NCI-H524 treated with DMSO at 0.1 percent for 48 hours (cell line): ENCODE measurements around the gene SELENOV.

Experiments used
- DNase-seq: peaks from one replicate; lab custom pipeline; 2025; lab: John Stamatoyannopoulos, UW

SELENOV gene

DNA sequence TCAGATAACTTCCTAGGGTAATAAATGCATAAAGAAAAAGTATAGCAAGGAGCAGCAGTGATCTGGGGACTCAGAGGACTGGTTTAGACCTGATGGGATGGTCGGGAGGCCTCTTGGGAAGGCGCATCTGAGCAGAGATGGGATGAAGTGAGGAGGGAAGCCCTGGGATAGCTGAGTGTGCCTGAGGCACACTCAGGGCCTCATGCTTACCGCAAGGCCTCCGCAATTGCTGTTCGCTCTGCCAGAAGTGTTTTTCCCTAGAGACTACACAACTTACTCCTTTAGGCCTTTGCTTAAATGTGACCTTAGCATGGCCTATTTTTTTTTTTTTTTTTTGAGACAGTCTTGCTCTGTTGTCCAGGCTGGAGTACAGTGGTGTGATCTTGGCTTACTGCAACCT, 20.3 kb upstream of the SELENOV start:
- no peak for DNase-seq

GRCh38 chr19:39496063-39496462, 18.9 kb upstream of the SELENOV start:
- DNase-seq: no peak

- peak; percentile 91 for DNase-seq
Observed at GRCh38 chr19:39497701-39497995, 17.3 kb upstream of the SELENOV start.

DNA sequence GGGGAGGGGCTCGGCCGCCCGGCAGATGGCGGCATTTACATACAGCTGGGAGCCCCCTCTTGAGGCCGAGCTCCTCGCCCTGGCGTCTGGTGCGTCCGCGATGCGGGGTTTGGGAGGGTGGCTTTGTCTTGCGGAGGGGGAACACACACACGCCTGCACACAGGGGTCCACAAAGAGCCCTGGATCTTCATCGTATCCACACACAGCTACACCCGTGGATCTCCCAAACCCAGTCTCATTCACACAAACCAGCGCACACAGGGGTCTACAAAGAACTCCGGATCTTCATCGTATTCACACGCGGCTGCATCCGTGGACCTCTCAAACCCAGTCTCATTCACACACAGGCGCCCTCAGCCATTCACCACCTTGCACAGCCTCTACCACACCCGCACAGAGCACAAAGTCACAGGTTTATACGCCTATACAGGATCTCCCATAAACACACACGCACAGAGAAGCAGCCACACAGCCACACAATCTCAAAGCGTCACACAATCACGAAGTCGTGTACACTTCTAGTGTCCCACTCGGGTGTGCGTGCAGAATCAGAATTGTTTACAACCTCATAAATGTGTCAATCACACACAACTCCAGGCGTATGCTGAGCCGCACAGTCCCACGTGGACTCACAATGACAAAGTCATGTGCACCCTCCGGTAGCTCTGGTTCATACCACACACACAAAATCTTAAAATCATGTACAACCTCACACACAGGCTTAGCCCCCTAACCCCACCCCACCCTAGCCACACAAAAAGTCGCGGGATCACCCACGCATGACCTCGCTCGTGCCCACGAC, 16.7 kb upstream of the SELENOV start:
- peak; percentile 53 for DNase-seq

DNA sequence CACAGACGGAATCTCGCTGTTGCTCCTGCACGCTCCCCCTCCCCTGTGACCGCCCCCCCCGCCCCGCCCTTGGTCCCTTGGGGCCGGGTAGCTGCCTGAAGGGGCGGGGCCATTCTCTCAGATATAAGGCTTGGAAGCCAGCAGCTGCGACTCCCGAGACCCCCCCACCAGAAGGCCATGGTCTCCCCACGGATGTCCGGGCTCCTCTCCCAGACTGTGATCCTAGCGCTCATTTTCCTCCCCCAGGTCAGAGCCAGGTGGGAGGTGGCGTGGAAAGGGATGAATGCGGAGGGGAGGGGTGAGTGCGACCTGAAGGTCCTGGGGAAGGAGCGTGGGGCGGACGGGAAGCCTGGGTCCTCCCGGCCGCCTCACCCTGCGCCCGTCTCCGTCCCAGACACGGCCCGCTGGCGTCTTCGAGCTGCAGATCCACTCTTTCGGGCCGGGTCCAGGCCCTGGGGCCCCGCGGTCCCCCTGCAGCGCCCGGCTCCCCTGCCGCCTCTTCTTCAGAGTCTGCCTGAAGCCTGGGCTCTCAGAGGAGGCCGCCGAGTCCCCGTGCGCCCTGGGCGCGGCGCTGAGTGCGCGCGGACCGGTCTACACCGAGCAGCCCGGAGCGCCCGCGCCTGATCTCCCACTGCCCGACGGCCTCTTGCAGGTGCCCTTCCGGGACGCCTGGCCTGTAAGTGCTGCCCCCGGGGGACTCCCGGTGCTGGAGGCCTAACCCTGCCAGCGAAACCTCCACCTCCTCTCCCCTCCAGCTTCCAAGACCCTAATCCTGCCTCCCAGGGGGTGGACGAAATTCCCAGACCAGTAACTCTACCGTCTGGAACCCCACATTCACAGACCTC, 15.9 kb upstream of the SELENOV start, which contains the start of gene DLL3:
Gene DLL3, plus strand, starts transcription at position 150 of the 845 bp plus-strand sequence. Its CDS starts 28 bp downstream, at position 178.
- DNase-seq: peak; percentile 31

DNA sequence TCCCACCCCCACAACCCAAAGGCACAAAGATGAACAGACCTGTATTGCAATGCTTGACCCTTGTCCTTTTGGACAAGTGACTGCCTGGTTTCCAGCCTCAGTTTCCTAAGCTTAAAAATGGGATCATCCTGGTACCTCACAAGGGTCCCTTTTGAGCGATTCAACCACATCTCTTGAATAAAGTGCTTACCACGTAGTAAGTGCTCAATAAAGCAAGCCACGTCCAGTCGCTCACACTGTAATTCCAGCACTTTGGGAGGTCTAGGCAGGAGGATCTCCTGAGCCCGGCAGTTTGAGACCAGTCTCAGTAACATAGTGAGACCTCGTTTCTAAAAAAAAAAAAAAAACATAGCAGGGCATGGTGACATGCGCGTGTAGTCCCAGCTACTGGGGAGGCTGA, 15.0 kb upstream of the SELENOV start:
- no peak for DNase-seq

GRCh38 chr19:39500543-39500942, 14.4 kb upstream of the SELENOV start:
- no peak for DNase-seq

DNA sequence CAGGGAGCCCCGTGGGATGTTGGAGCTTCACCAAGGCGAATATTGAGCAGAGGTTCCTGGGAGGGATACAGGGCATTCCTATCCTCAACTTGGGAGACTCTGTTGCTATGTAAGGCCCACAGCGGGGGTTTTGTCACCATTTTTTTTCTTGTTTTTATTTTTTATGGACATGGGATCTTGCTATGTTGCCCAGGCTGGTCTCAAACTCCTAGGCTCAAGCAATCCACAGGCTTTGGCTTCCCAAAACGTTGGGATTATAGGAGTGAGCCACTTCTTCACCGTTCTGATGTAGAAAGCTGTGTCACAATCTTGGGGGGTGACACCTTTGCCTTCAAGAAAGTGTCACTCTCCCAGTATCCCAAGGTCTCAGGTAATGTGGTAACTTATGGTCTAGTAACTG, 13.6 kb upstream of the SELENOV start:
- DNase-seq: no peak

GRCh38 chr19:39502640-39503417, 12.1 kb upstream of the SELENOV start:
- no peak for DNase-seq

DNA sequence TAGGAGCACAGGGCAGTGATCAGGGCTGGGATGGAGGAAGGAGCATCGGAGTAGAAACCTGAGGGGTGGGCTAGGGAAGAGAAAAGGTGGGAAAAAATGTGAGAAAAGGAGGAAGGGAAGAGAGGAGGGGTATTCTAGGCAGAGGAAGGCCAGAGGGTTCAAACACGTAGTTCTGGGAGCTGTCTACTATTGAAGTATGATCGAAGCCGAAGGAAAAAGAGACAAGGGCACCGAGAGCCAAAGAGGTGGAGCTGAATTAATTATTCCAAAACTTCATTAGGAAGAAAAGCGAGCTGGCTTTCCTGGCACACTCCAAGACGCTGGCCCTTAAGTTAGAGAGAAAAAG, 8.4 kb upstream of the SELENOV start:
- DNase-seq: no peak

DNA sequence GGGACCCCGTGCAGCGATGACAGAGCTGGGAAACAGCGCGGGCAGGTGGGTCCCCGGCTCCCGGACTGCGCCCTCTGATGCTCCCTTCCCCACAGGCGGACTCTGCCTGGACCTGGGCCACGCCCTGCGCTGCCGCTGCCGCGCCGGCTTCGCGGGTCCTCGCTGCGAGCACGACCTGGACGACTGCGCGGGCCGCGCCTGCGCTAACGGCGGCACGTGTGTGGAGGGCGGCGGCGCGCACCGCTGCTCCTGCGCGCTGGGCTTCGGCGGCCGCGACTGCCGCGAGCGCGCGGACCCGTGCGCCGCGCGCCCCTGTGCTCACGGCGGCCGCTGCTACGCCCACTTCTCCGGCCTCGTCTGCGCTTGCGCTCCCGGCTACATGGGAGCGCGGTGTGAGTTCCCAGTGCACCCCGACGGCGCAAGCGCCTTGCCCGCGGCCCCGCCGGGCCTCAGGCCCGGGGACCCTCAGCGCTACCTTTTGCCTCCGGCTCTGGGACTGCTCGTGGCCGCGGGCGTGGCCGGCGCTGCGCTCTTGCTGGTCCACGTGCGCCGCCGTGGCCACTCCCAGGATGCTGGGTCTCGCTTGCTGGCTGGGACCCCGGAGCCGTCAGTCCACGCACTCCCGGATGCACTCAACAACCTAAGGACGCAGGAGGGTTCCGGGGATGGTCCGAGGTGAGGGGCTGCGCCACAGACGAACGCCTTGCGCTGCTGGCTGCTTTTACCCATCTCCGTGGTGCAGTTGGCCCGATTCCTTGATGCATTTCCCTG, 7.8 kb upstream of the SELENOV start:
- peak; percentile 43 for DNase-seq

GRCh38 chr19:39507715-39508364, 7.1 kb upstream of the SELENOV start:
- no peak for DNase-seq

DNA sequence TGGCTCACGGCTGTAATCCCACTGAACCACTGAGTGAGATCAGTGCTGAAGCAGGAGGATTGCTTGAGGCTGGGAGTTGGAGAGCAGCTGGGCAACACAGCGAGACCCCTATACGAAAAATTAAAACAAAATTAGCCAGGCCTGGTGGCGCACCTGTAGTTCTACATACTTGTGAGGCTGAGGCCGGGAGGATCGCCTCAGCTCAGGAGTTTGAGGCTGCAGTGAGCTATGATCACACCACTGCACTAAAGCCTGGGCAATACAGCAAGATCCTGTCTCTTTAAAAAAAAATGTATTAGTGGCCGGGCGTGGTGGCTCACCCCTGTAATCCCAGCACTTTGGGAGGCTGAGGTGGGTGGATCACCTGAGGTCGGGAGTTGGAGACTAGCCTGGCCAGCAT, 6.3 kb upstream of the SELENOV start:
- DNase-seq: no peak

- no peak for DNase-seq
Observed at GRCh38 chr19:39509233-39509632, 5.7 kb upstream of the SELENOV start.

DNA sequence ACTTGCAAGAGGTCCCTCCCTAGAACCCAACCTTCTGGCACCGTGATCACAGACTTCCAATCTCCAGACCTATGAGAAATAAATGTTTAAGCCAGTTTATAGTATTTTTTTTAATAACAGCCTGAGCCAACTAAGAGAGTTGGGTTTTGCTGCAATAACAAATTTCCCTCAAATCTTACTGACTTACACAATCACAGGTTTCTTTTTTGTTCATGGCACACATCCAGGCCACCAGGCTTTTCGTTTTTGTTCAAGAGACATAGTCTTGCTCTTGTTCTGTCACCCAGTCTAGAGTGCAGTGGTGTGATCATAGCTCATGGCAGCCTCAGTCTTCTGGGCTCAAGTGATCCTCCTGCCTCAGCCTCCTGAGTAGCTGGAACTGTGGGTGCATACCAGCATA, 2.0 kb upstream of the SELENOV start:
- no peak for DNase-seq

- no peak for DNase-seq
Observed at GRCh38 chr19:39515551-39516191, 732 bp downstream of the SELENOV start.

- DNase-seq: no peak
Observed at GRCh38 chr19:39516270-39516669, 1.3 kb downstream of the SELENOV start.

- DNase-seq: no peak
Observed at GRCh38 chr19:39517432-39517831, 2.5 kb downstream of the SELENOV start.

- no peak for DNase-seq
Observed at GRCh38 chr19:39518458-39518857, 3.5 kb downstream of the SELENOV start.

- DNase-seq: no peak
Observed at GRCh38 chr19:39518975-39519374, 4.0 kb downstream of the SELENOV start.
